Measurements from ENCODE around the gene DENND4B. TPM values are rescaled to one million over a fixed set of nuclear protein-coding genes. Genes with fewer than 3 reads are reported as not detected.

The DENND4B gene
- total and polyA plus RNA-seq, 12 donors: 8.9 to 110 (median 36.7) TPM

GRCh38 chr1:153880024-153880423 is 66.5 kb downstream of the DENND4B start:
- no peaks in the 10 kb centered on the region for H3K27me3 ChIP-seq
- intact Hi-C loops (cut with DNase I): no loop called here
- 91 to 94% (median 93%) methylated on average over 7 to 9 of the region's 9 CpGs for WGBS, 4 donors
- no peak for DNase-seq
- H3K9me3 ChIP-seq (replicated peaks in 1 of 3): no peaks in the 10 kb centered on the region
- no peaks in the 10 kb centered on the region for H3K36me3 ChIP-seq (replicated peaks in 1 of 2)
- no peak overlapping the region for H3K27ac ChIP-seq
- H3K4me1 ChIP-seq (replicated peaks in 1 of 2): peaks cover 21 to 37% of the 10 kb centered on the region in 2 donors
- no peak overlapping the region for H3K4me3 ChIP-seq
- TF ChIP-seq, protein P1, sequence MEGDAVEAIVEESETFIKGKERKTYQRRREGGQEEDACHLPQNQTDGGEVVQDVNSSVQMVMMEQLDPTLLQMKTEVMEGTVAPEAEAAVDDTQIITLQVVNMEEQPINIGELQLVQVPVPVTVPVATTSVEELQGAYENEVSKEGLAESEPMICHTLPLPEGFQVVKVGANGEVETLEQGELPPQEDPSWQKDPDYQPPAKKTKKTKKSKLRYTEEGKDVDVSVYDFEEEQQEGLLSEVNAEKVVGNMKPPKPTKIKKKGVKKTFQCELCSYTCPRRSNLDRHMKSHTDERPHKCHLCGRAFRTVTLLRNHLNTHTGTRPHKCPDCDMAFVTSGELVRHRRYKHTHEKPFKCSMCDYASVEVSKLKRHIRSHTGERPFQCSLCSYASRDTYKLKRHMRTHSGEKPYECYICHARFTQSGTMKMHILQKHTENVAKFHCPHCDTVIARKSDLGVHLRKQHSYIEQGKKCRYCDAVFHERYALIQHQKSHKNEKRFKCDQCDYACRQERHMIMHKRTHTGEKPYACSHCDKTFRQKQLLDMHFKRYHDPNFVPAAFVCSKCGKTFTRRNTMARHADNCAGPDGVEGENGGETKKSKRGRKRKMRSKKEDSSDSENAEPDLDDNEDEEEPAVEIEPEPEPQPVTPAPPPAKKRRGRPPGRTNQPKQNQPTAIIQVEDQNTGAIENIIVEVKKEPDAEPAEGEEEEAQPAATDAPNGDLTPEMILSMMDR (IDR thresholded peaks at IDR 0.05): no peak
- no peak for TF ChIP-seq POLR2A (IDR thresholded peaks at IDR 0.05)

Small RNA genes lying within 50 kb of the gene (microRNA-seq; reads per million reads assigned to microRNA genes)
- 0 to 2.0 (median 1.3) reads per million in 3 donors for gene MIR6737

Small RNA genes lying within 50 kb of the gene (small RNA-seq; reads per million reads assigned to genes)
- gene AL831737.1: 0 reads per million in 2 donors
- 0.08 to 0.12 reads per million in 2 donors for gene MIR6737

Other genes starting within 250 kb of the DENND4B start
- gene INTS3, start 218.7 kb downstream of the DENND4B start, total RNA-seq: 10 to 100 TPM; 40.7 to 88.1 (median 54.3) TPM
- 100 to 1,000 TPM in 2 of 3 donors, 10 to 100 TPM in 1; 60.2 to 148 (median 114) TPM for gene INTS3, start 218.7 kb downstream of the DENND4B start, polyA plus RNA-seq
- 10 to 100 TPM in 7 of 9 donors, 1 to 10 TPM in 2; 9.5 to 25.4 (median 14.1) TPM for gene SLC27A3, start 171.3 kb downstream of the DENND4B start, total RNA-seq
- 10 to 100 TPM; 11.7 to 85.0 (median 62.3) TPM for gene SLC27A3, start 171.3 kb downstream of the DENND4B start, polyA plus RNA-seq
- gene GATAD2B, start 23.7 kb downstream of the DENND4B start, total RNA-seq: 10 to 100 TPM in 7 of 9 donors, 1 to 10 TPM in 2; 6.4 to 43.3 (median 18.0) TPM
- 10 to 100 TPM in 1 of 3 donors, 1 to 10 TPM in 2; 3.0 to 14.2 (median 6.6) TPM for gene GATAD2B, start 23.7 kb downstream of the DENND4B start, polyA plus RNA-seq
- 10 to 100 TPM in 8 of 9 donors, 1 to 10 TPM in 1; 8.4 to 53.6 (median 31.7) TPM for gene CRTC2, start 11.9 kb upstream of the DENND4B start, total RNA-seq
- gene CRTC2, start 11.9 kb upstream of the DENND4B start, polyA plus RNA-seq: 100 to 1,000 TPM in 1 of 3 donors, 10 to 100 TPM in 2; 27.1 to 138 (median 75.0) TPM
- 100 to 1,000 TPM in 8 of 9 donors, 10 to 100 TPM in 1; 96.5 to 173 (median 115) TPM for gene SLC39A1, start 16.8 kb upstream of the DENND4B start, total RNA-seq
- 10 to 100 TPM; 29.1 to 85.1 (median 63.9) TPM for gene SLC39A1, start 16.8 kb upstream of the DENND4B start, polyA plus RNA-seq
- gene CREB3L4, start 21.2 kb upstream of the DENND4B start, total RNA-seq: 10 to 100 TPM in 8 of 9 donors, 1 to 10 TPM in 1; 5.1 to 16.7 (median 15.1) TPM
- 10 to 100 TPM in 2 of 3 donors, 1 to 10 TPM in 1; 6.3 to 21.8 (median 19.0) TPM for gene CREB3L4, start 21.2 kb upstream of the DENND4B start, polyA plus RNA-seq
- gene JTB, start 31.0 kb upstream of the DENND4B start, total RNA-seq: 100 to 1,000 TPM; 103 to 327 (median 141) TPM
- 100 to 1,000 TPM in 2 of 3 donors, 10 to 100 TPM in 1; 68.3 to 144 (median 140) TPM for gene JTB, start 31.0 kb upstream of the DENND4B start, polyA plus RNA-seq
- gene RAB13, start 39.6 kb upstream of the DENND4B start, total RNA-seq: 100 to 1,000 TPM in 4 of 9 donors, 10 to 100 TPM in 5; 22.9 to 165 (median 86.7) TPM
- gene RAB13, start 39.6 kb upstream of the DENND4B start, polyA plus RNA-seq: 100 to 1,000 TPM; 152 to 328 (median 275) TPM
- 1,000 to 10,000 TPM in 8 of 9 donors, 100 to 1,000 TPM in 1; 943 to 3,069 (median 1,594) TPM for gene RPS27, start 44.0 kb upstream of the DENND4B start, total RNA-seq
- gene RPS27, start 44.0 kb upstream of the DENND4B start, polyA plus RNA-seq: 1,000 to 10,000 TPM; 3,330 to 6,436 (median 4,487) TPM
- gene NUP210L, start 208.4 kb upstream of the DENND4B start, total RNA-seq: under 1 TPM in 4 of 9 donors, not detected in 5; 0.04 to 0.07 (median 0.06) TPM
- under 1 TPM in 1 of 3 donors, not detected in 2; 0.03 TPM for gene NUP210L, start 208.4 kb upstream of the DENND4B start, polyA plus RNA-seq
- 100 to 1,000 TPM; 246 to 357 (median 272) TPM for gene TPM3, start 245.4 kb upstream of the DENND4B start, total RNA-seq
- 100 to 1,000 TPM; 104 to 465 (median 111) TPM for gene TPM3, start 245.4 kb upstream of the DENND4B start, polyA plus RNA-seq

All from adrenal gland (tissue), 12 donors.